Activated T-helper 17 cell treated with anti-CD3 and anti-CD28 coated beads, Interleukin-2, amount 50 U/mL, for 72 hours (primary cell): ENCODE results near the gene TMEM125. TPM values are rescaled to one million over a fixed set of nuclear protein-coding genes. Genes with fewer than 3 reads are reported as not detected.

Source experiments
- ATAC-seq: fragments of 150-1000 bp; cut with Tn5 transposase; replicated peaks from 2 replicates; pipeline ENCODE4 v1.10.0; 2021; ENCODE audit warnings: mild to moderate bottlenecking, moderate library complexity
- H3K27ac Mint-ChIP-seq: one replicate; pipeline ENCODE4 v1.8.0; 2022; ENCODE audit warnings: mixed read lengths
- H3K27me3 Mint-ChIP-seq: one replicate; pipeline ENCODE4 v1.8.0; 2022; ENCODE audit warnings: mixed read lengths
- H3K36me3 Mint-ChIP-seq: one replicate; pipeline ENCODE4 v1.8.0; 2022; ENCODE audit warnings: low read depth, mild to moderate bottlenecking, mixed read lengths
- H3K4me1 Mint-ChIP-seq: one replicate; pipeline ENCODE4 v1.8.0; 2022; ENCODE audit warnings: mixed read lengths
- H3K4me3 Mint-ChIP-seq: one replicate; pipeline ENCODE4 v1.8.0; 2022; ENCODE audit warnings: mild to moderate bottlenecking, mixed read lengths
- H3K9me3 Mint-ChIP-seq: one replicate; pipeline ENCODE4 v1.8.0; 2022; ENCODE audit warnings: mixed read lengths
- total RNA-seq, 2 donors: library from RNA; stranded (reverse); gene quantifications; one replicate each; pipeline ENCODE4 v1.2.3, GENCODE V29; 2022

The TMEM125 gene
- total RNA-seq, 2 donors from 2014 or later: not detected

- H3K36me3 Mint-ChIP-seq: no peaks in the 10 kb centered on the region
Measured at GRCh38 chr1:43303471-43304313, 33.9 kb downstream of the TMEM125 start.

GRCh38 chr1:43304314-43304681 lies 34.5 kb downstream of the TMEM125 start:
- H3K27ac Mint-ChIP-seq: no peak overlapping the region

More at GRCh38 chr1:43303471-43304313, 33.9 kb downstream of the TMEM125 start:
- ATAC-seq: no peak
- Mint-ChIP-seq H3K9me3 (no peaks in the 10 kb centered on the region), H3K4me3 (no peak overlapping the region), H3K27ac (no peak overlapping the region), H3K4me1 (no peaks in the 10 kb centered on the region), H3K27me3 (peaks cover 18% of the 10 kb centered on the region)

GRCh38 chr1:43304771-43305300 lies 35.1 kb downstream of the TMEM125 start:
- H3K27ac Mint-ChIP-seq: no peak overlapping the region
- no peaks in the 10 kb centered on the region for H3K9me3 Mint-ChIP-seq
- no peak overlapping the region for H3K4me3 Mint-ChIP-seq
- H3K4me1 Mint-ChIP-seq: no peaks in the 10 kb centered on the region
- H3K36me3 Mint-ChIP-seq: no peaks in the 10 kb centered on the region
- peaks cover 18% of the 10 kb centered on the region for H3K27me3 Mint-ChIP-seq
- ATAC-seq: no peak

More at GRCh38 chr1:43304314-43304681, 34.5 kb downstream of the TMEM125 start:
- Mint-ChIP-seq H3K4me3 (no peak overlapping the region), H3K36me3 (no peaks in the 10 kb centered on the region), H3K9me3 (no peaks in the 10 kb centered on the region), H3K4me1 (no peaks in the 10 kb centered on the region), H3K27me3 (peaks cover 18% of the 10 kb centered on the region)
- no peak for ATAC-seq

GRCh38 chr1:43305461-43305860 lies 35.7 kb downstream of the TMEM125 start:
- Mint-ChIP-seq H3K27ac (no peak overlapping the region), H3K36me3 (no peaks in the 10 kb centered on the region), H3K4me3 (no peak overlapping the region), H3K27me3 (peaks cover 18% of the 10 kb centered on the region), H3K9me3 (no peaks in the 10 kb centered on the region), H3K4me1 (no peaks in the 10 kb centered on the region)
- no peak for ATAC-seq

GRCh38 chr1:43305926-43306687 lies 36.3 kb downstream of the TMEM125 start:
- Mint-ChIP-seq H3K4me3 (no peak overlapping the region), H3K4me1 (no peaks in the 10 kb centered on the region), H3K27ac (no peak overlapping the region), H3K27me3 (peaks cover 18% of the 10 kb centered on the region), H3K36me3 (no peaks in the 10 kb centered on the region), H3K9me3 (no peaks in the 10 kb centered on the region)
- ATAC-seq: no peak

GRCh38 chr1:43306688-43307457 lies 37.1 kb downstream of the TMEM125 start:
- peaks cover 18% of the 10 kb centered on the region for H3K27me3 Mint-ChIP-seq
- H3K27ac Mint-ChIP-seq: no peak overlapping the region
- no peaks in the 10 kb centered on the region for H3K9me3 Mint-ChIP-seq
- ATAC-seq: no peak
- H3K4me3 Mint-ChIP-seq: no peak overlapping the region
- H3K4me1 Mint-ChIP-seq: no peaks in the 10 kb centered on the region
- H3K36me3 Mint-ChIP-seq: no peaks in the 10 kb centered on the region

GRCh38 chr1:43307458-43308158 lies 37.8 kb downstream of the TMEM125 start:
- ATAC-seq: no peak
- Mint-ChIP-seq H3K27ac (no peak overlapping the region), H3K9me3 (no peaks in the 10 kb centered on the region), H3K36me3 (no peaks in the 10 kb centered on the region), H3K4me1 (no peaks in the 10 kb centered on the region), H3K27me3 (peaks cover 18% of the 10 kb centered on the region), H3K4me3 (no peak overlapping the region)

- Mint-ChIP-seq H3K9me3 (no peaks in the 10 kb centered on the region), H3K36me3 (no peaks in the 10 kb centered on the region), H3K4me1 (no peaks in the 10 kb centered on the region), H3K4me3 (no peak overlapping the region), H3K27me3 (peaks cover 18% of the 10 kb centered on the region), H3K27ac (no peak overlapping the region)
- no peak for ATAC-seq
Measured at GRCh38 chr1:43308635-43309404, 39.0 kb downstream of the TMEM125 start.

GRCh38 chr1:43309405-43310025 lies 39.7 kb downstream of the TMEM125 start:
- H3K27ac Mint-ChIP-seq: peak overlapping the region; percentile 16
- no peaks in the 10 kb centered on the region for H3K9me3 Mint-ChIP-seq
- H3K4me3 Mint-ChIP-seq: no peak overlapping the region
- H3K4me1 Mint-ChIP-seq: no peaks in the 10 kb centered on the region
- ATAC-seq: no peak
- no peaks in the 10 kb centered on the region for H3K36me3 Mint-ChIP-seq
- peaks cover 14% of the 10 kb centered on the region for H3K27me3 Mint-ChIP-seq

- no peak for ATAC-seq
- Mint-ChIP-seq H3K36me3 (no peaks in the 10 kb centered on the region), H3K4me3 (no peak overlapping the region), H3K9me3 (no peaks in the 10 kb centered on the region), H3K4me1 (no peaks in the 10 kb centered on the region), H3K27me3 (peaks cover 8% of the 10 kb centered on the region), H3K27ac (no peak overlapping the region)
Measured at GRCh38 chr1:43311521-43311920, 41.7 kb downstream of the TMEM125 start.

- Mint-ChIP-seq H3K27me3 (peaks cover 8% of the 10 kb centered on the region), H3K4me3 (no peak overlapping the region), H3K9me3 (no peaks in the 10 kb centered on the region), H3K36me3 (no peaks in the 10 kb centered on the region), H3K27ac (no peak overlapping the region), H3K4me1 (no peaks in the 10 kb centered on the region)
- peak; percentile 3 for ATAC-seq
Measured at GRCh38 chr1:43312212-43312623, 42.4 kb downstream of the TMEM125 start.

GRCh38 chr1:43312663-43313515 lies 43.1 kb downstream of the TMEM125 start:
- H3K36me3 Mint-ChIP-seq: no peaks in the 10 kb centered on the region
- H3K4me1 Mint-ChIP-seq: no peaks in the 10 kb centered on the region
- H3K27ac Mint-ChIP-seq: no peak overlapping the region
- H3K4me3 Mint-ChIP-seq: no peak overlapping the region
- no peaks in the 10 kb centered on the region for H3K9me3 Mint-ChIP-seq
- no peak for ATAC-seq
- peaks cover 8% of the 10 kb centered on the region for H3K27me3 Mint-ChIP-seq
